Keratinocyte (primary cell): ENCODE measurements around the gene PPP5C.

ENCODE experiments used
- CTCF ChIP-seq, 3 experiments: IDR thresholded peaks in 1 of 3; conservative IDR thresholded peaks in 1 of 3; optimal IDR thresholded peaks in 1 of 3; 2 replicates in 2 of 3; 3 replicates in 1 of 3; pipeline versions ENCODE3 to v1.5.1; 2011; ENCODE audit warnings: low read length in 3 of 3, mild to moderate bottlenecking in 3 of 3, moderate library complexity in 2 of 3, control low read depth in 1 of 3, inconsistent platforms in 1 of 3; ENCODE audit not compliant: insufficient read depth in 2 of 3; ENCODE audit errors: extremely low read depth in 1 of 3
- EZH2 ChIP-seq: IDR thresholded peaks from one replicate; pipeline ENCODE4 v1.6.1; 2012; ENCODE audit warnings: inconsistent platforms, mild to moderate bottlenecking, low read length, moderate library complexity

GRCh38 chr19:46319613-46320012, 27.3 kb upstream of the PPP5C start:
- TF ChIP-seq CTCF (optimal IDR thresholded peaks at IDR 0.05 in 1 of 3, IDR thresholded peaks at IDR 0.05 in 1 of 3, conservative IDR thresholded peaks at IDR 0.05 in 1 of 3; ENCODE audit: extremely low read depth in 1 of 3, insufficient read depth in 2 of 3, low read length in 3 of 3): no peak
- no peak for TF ChIP-seq EZH2
